Brain microvascular endothelial cell (primary cell): Measurements from ENCODE around the gene ARVCF.

ENCODE experiments used
- DNase-seq: peaks from one replicate; pipeline ENCODE4 v3.0.0-alpha.2; 2020
- H3K27ac ChIP-seq: fragments of 250-450 bp; sonication (Bioruptor Pico); 2 replicates; pipeline ENCODE4 v1.5.1; 2020; ENCODE audit warnings: mild to moderate bottlenecking, moderate library complexity
- H3K27me3 ChIP-seq: fragments of 250-450 bp; sonication (Bioruptor Pico); replicated peaks from 2 replicates; pipeline ENCODE4 v1.5.1; 2020; ENCODE audit warnings: mild to moderate bottlenecking
- H3K36me3 ChIP-seq: fragments of 250-450 bp; sonication (Bioruptor Pico); replicated peaks from 2 replicates; pipeline ENCODE4 v1.5.1; 2020; ENCODE audit warnings: mild to moderate bottlenecking
- H3K4me3 ChIP-seq: 2 replicates; pipeline ENCODE4 v1.5.1; 2011; ENCODE audit warnings: low read depth, mild to moderate bottlenecking, control low read depth, low read length, moderate library complexity
- CTCF ChIP-seq: IDR thresholded peaks from 2 replicates; pipeline ENCODE4 v1.5.1; 2011; ENCODE audit warnings: low read depth, mild to moderate bottlenecking, moderate library complexity, low read length, control low read depth, inconsistent platforms; ENCODE audit errors: missing control alignments
- in situ Hi-C: cut with HindIII; loops from 2 replicates; pipeline ENCODE4 v1.10.0; 2017; ENCODE audit warnings: low sequenced_read_pairs, low pct_ligation_motif_present

The ARVCF gene

GRCh38 chr22:19932367-19933206 is 84.0 kb downstream of the ARVCF start:
- no peak overlapping the region for H3K4me3 ChIP-seq
- no peaks in the 10 kb centered on the region for H3K36me3 ChIP-seq
- DNase-seq, result no peak
- in situ Hi-C loops, result no loop called here
- no peak overlapping the region for H3K27ac ChIP-seq
- TF ChIP-seq CTCF, result no peak
- no peaks in the 10 kb centered on the region for H3K27me3 ChIP-seq

DNA sequence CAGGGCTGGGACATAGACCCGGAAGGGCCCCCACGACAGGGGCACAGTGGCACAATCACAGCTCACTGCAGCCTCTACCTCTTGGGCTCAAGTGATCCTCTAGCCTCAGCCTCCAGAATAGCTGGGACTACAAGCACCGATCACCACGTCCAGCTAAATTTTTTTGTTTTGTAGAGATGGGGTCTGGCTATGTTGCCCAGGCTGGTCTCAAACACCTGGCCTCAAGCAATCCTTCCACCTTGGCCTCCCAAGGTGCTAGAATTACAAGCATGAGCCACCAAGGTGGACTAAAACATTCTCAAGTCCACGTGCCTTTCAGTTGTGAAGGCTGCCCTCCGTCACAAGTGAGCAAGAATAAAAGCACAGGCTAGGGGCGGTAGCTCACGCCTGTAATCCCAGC is 85.1 kb downstream of the ARVCF start:
- no peaks in the 10 kb centered on the region for H3K27me3 ChIP-seq
- H3K36me3 ChIP-seq, result no peaks in the 10 kb centered on the region
- H3K27ac ChIP-seq, result no peak overlapping the region
- no peak for TF ChIP-seq CTCF
- in situ Hi-C loops, result no loop called here
- no peak for DNase-seq
- H3K4me3 ChIP-seq, result no peak overlapping the region

GRCh38 chr22:19930551-19931486 is 85.8 kb downstream of the ARVCF start:
- in situ Hi-C loops, result no loop called here
- no peak for DNase-seq
- TF ChIP-seq CTCF, result no peak

GRCh38 chr22:19929586-19930550 is 86.8 kb downstream of the ARVCF start:
- Histone ChIP-seq H3K27me3 (no peaks in the 10 kb centered on the region), H3K36me3 (no peaks in the 10 kb centered on the region), H3K4me3 (no peak overlapping the region), H3K27ac (no peak overlapping the region)
- no peak for DNase-seq
- in situ Hi-C loops, result no loop called here
- no peak for TF ChIP-seq CTCF

More at GRCh38 chr22:19930551-19931486, 85.8 kb downstream of the ARVCF start:
- no peaks in the 10 kb centered on the region for H3K27me3 ChIP-seq
- no peaks in the 10 kb centered on the region for H3K36me3 ChIP-seq
- no peak overlapping the region for H3K27ac ChIP-seq
- H3K4me3 ChIP-seq, result no peak overlapping the region

GRCh38 chr22:19928207-19928606 is 88.4 kb downstream of the ARVCF start:
- no peak for TF ChIP-seq CTCF
- no peak for DNase-seq
- Histone ChIP-seq H3K36me3 (no peaks in the 10 kb centered on the region), H3K27me3 (no peaks in the 10 kb centered on the region), H3K27ac (no peak overlapping the region), H3K4me3 (no peak overlapping the region)
- in situ Hi-C loops, result no loop called here
